Measurements from ENCODE around the gene ZNF300.

ZNF300 gene

DNA sequence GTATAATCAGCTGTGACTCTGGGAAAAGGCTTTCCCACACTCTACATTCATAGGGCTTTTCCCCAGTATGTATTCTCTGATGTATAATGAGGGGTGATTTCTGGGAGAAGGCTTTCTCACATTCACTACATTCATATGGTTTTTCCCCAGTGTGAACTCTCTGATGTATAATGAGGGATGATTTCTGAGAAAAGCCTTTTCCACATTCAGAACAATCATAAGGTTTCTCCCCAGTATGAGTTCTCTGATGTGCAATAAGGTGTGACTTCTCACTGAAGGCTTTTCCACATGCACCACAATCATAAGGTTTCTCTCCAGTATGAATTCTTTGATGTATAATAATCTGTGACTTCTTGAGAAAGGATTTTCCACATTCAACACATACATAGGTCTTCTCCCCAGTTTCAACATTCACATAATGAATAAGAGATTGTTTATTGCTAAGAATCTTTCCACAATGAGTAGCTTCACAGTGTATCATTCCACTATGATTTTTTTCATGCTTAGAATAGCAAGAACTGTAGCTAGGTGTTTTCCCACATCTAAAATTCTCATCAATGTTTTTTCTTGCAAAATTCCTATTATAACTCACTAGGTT, 26.7 kb upstream of the ZNF300 start:
- no peak for DNase-seq
- Histone ChIP-seq H3K27me3 (no peaks in the 10 kb centered on the region), H3K36me3 (peaks cover 47 to 72% (median 59%) of the 10 kb centered on the region in 3 donors), H3K9me3 (peaks cover 22 to 98% (median 79%) of the 10 kb centered on the region in 3 donors), H3K4me3 (no peak overlapping the region), H3K27ac (no peak overlapping the region), H3K4me1 (no peaks in the 10 kb centered on the region)
- intact Hi-C loops (cut with DNase I; ENCODE audit: low total_unique reads), result no loop called here
- TF ChIP-seq, protein P1, sequence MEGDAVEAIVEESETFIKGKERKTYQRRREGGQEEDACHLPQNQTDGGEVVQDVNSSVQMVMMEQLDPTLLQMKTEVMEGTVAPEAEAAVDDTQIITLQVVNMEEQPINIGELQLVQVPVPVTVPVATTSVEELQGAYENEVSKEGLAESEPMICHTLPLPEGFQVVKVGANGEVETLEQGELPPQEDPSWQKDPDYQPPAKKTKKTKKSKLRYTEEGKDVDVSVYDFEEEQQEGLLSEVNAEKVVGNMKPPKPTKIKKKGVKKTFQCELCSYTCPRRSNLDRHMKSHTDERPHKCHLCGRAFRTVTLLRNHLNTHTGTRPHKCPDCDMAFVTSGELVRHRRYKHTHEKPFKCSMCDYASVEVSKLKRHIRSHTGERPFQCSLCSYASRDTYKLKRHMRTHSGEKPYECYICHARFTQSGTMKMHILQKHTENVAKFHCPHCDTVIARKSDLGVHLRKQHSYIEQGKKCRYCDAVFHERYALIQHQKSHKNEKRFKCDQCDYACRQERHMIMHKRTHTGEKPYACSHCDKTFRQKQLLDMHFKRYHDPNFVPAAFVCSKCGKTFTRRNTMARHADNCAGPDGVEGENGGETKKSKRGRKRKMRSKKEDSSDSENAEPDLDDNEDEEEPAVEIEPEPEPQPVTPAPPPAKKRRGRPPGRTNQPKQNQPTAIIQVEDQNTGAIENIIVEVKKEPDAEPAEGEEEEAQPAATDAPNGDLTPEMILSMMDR (IDR thresholded peaks at IDR 0.05), result no peak

DNA sequence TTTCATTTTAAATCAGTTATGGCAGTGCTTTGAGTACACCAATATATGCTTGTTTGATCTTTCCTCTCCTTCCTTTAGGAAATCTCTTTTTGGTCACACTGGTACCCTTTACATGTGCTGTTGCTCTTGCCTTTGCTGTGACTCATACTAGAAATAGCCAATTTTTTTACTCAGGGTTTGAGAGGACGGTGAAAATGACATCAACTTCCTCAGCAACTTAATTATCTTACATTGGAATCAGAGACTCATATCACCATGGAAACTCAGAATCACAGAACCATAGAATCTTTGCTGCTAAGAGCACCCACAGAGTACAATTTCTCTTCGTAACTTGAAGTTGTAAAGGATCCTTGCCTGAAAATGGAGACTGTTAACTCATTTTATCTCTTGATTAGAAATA, 13.8 kb upstream of the ZNF300 start:
- H3K9me3 ChIP-seq, result peaks cover 0 to 82% (median 38%) of the 10 kb centered on the region in 3 donors
- no peaks in the 10 kb centered on the region for H3K27me3 ChIP-seq
- H3K36me3 ChIP-seq, result peaks cover 0 to 3% (median 0%) of the 10 kb centered on the region in 3 donors
- TF ChIP-seq, protein P1 (IDR thresholded peaks at IDR 0.05), result no peak
- intact Hi-C loops (cut with DNase I; ENCODE audit: low total_unique reads), result no loop called here
- H3K27ac ChIP-seq, result no peak overlapping the region
- H3K4me1 ChIP-seq, result no peaks in the 10 kb centered on the region
- no peak for DNase-seq
- no peak overlapping the region for H3K4me3 ChIP-seq

DNA sequence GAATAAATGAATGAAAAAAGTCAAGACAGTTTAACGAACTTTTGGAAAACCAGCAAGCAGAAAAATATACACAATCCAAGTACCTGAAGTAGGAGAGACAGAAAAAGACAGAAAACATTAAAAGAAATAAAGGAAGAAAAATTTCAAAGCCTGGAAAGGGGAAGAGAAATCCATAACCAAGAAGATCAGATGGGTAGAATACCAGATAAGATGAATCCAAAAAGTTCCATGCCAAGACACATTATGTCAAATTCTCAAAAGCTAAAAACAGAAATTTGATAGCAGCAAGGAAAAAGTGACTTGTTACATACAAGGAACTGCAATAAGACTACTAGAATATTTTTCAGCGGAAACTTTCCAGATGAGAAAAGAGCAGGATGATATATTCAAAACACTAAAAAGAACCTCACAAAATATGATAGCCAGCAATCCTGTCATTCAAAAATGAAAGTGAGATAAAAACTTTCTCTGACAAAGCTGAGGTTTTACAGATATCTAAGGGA, 7.6 kb upstream of the ZNF300 start:
- peaks cover 6 to 73% (median 38%) of the 10 kb centered on the region in 3 donors for H3K9me3 ChIP-seq
- intact Hi-C loops (cut with DNase I; ENCODE audit: low total_unique reads), result no loop called here
- TF ChIP-seq, protein P1 (IDR thresholded peaks at IDR 0.05), result no peak
- H3K27ac ChIP-seq, result no peak overlapping the region
- H3K27me3 ChIP-seq, result no peaks in the 10 kb centered on the region
- no peaks in the 10 kb centered on the region for H3K4me1 ChIP-seq
- H3K4me3 ChIP-seq, result no peak overlapping the region
- peaks cover 0 to 4% (median 0%) of the 10 kb centered on the region in 3 donors for H3K36me3 ChIP-seq
- no peak for DNase-seq

DNA sequence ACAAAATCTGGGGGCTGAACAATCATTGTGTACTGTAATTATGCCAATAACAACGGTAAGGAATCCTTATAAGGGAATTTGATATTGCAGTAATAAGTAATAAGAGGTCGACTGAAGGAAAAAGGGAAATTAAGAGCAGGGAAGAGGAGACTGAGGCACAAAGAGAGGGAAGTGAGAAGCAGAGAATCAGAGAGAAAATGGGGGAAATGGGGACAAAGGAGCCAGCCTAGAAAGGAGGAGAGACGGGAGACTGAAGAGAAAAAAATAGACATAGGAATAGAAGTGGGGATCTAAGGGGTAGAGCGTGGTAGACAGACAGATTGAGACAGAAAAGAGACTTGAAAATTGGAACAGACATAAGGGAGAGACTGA, 518 bp upstream of the ZNF300 start:
- intact Hi-C loops (cut with DNase I; ENCODE audit: low total_unique reads), result no loop called here
- peak overlapping the region; percentile 56 to 68 for H3K27ac ChIP-seq
- TF ChIP-seq, protein P1 (IDR thresholded peaks at IDR 0.05), result no peak
- no peak for DNase-seq
- H3K36me3 ChIP-seq, result peaks cover 22 to 31% (median 26%) of the 10 kb centered on the region in 3 donors
- peak overlapping the region; percentile 51 to 56 for H3K4me3 ChIP-seq
- no peaks in the 10 kb centered on the region for H3K27me3 ChIP-seq
- H3K4me1 ChIP-seq, result peaks cover 0 to 5% (median 5%) of the 10 kb centered on the region in 4 donors
- peaks cover 0 to 52% (median 4%) of the 10 kb centered on the region in 3 donors for H3K9me3 ChIP-seq

DNA sequence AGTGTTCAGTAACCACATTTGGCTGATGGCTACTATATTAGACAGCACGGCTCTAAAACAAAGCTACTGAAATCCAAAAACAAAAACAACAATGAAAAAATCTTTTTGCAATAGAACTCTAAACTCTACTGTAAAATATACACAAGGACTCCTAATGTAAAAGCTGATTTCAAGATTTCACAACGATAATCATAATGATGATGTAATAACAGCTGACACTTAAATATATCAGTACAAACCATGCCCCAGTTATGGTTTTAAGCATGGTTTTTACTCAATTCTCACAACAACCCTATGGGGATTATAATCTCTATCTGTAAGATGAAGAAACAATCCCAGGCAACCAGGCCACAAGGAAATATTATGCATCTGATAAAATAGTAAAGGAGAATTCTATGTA, 3.3 kb downstream of the ZNF300 start:
- peaks cover 8 to 74% (median 36%) of the 10 kb centered on the region in 3 donors for H3K9me3 ChIP-seq
- peaks cover 58 to 70% (median 63%) of the 10 kb centered on the region in 3 donors for H3K36me3 ChIP-seq
- peaks cover 0 to 5% (median 5%) of the 10 kb centered on the region in 4 donors for H3K4me1 ChIP-seq
- no peak for DNase-seq
- TF ChIP-seq, protein P1 (IDR thresholded peaks at IDR 0.05), result no peak
- intact Hi-C loops (cut with DNase I; ENCODE audit: low total_unique reads), result no loop called here
- no peaks in the 10 kb centered on the region for H3K27me3 ChIP-seq
- H3K27ac ChIP-seq, result no peak overlapping the region
- H3K4me3 ChIP-seq, result no peak overlapping the region

Measured in tibial artery (tissue), 4 donors.